NOMO-1 treated with dmso at 0.1 percent for 144 hours (cell line): Measurements from ENCODE around the gene IFI27L2.

ENCODE experiments used
- DNase-seq: peaks from one replicate; lab custom pipeline; 2025; ENCODE audit not compliant: unreplicated experiment; lab: John Stamatoyannopoulos, UW

Gene IFI27L2

GRCh38 chr14:94153750-94154342 is 24.4 kb upstream of the IFI27L2 start:
- no peak for DNase-seq

GRCh38 chr14:94152676-94153075 is 23.3 kb upstream of the IFI27L2 start:
- DNase-seq = no peak

- DNase-seq = no peak
Observed at GRCh38 chr14:94145902-94146527, 16.6 kb upstream of the IFI27L2 start.

- DNase-seq = no peak
Observed at GRCh38 chr14:94144765-94145164, 15.4 kb upstream of the IFI27L2 start.

GRCh38 chr14:94143711-94144110 is 14.3 kb upstream of the IFI27L2 start:
- DNase-seq = no peak

GRCh38 chr14:94143239-94143638 is 13.8 kb upstream of the IFI27L2 start:
- DNase-seq = no peak

- DNase-seq = no peak
Observed at GRCh38 chr14:94142836-94143235, 13.4 kb upstream of the IFI27L2 start.

- no peak for DNase-seq
Observed at GRCh38 chr14:94142247-94142646, 12.8 kb upstream of the IFI27L2 start.

GRCh38 chr14:94139421-94139820 is 10.0 kb upstream of the IFI27L2 start:
- no peak for DNase-seq

- no peak for DNase-seq
Observed at GRCh38 chr14:94139006-94139405, 9.6 kb upstream of the IFI27L2 start.

GRCh38 chr14:94138251-94138650 is 8.8 kb upstream of the IFI27L2 start:
- no peak for DNase-seq

GRCh38 chr14:94136575-94137331 is 7.3 kb upstream of the IFI27L2 start:
- peak; percentile 69 for DNase-seq

- DNase-seq = no peak
Observed at GRCh38 chr14:94135476-94135875, 6.1 kb upstream of the IFI27L2 start.

- DNase-seq = peak; percentile 26
Observed at GRCh38 chr14:94132285-94132887, 3.0 kb upstream of the IFI27L2 start.

GRCh38 chr14:94129758-94130414 is 482 bp upstream of the IFI27L2 start:
- DNase-seq = no peak

- no peak for DNase-seq
Observed at GRCh38 chr14:94128216-94128839, 1.1 kb downstream of the IFI27L2 start.

GRCh38 chr14:94127330-94127729 is 2.1 kb downstream of the IFI27L2 start:
- DNase-seq = no peak

- DNase-seq = no peak
Observed at GRCh38 chr14:94126800-94127199, 2.6 kb downstream of the IFI27L2 start.

GRCh38 chr14:94126419-94126677 is 3.1 kb downstream of the IFI27L2 start:
- DNase-seq = no peak

GRCh38 chr14:94125659-94126418 is 3.6 kb downstream of the IFI27L2 start:
- no peak for DNase-seq
